A673 (cell line): ENCODE measurements around the gene N4BP2L1. TPM values are rescaled to one million over a fixed set of nuclear protein-coding genes. Genes with fewer than 3 reads are reported as not detected.

Experiments
- BruUV-seq: library from RNA; stranded (reverse); fragments of 400-500 nt; replicated peaks from 2 replicates; lab custom pipeline; 2021; lab: Mats Ljungman, UMichigan
- CTCF ChIA-PET: fragments of 300-600 bp; sonication (Branson Sonifier 250); formaldehyde crosslinking; loops from one replicate; lab custom pipeline; 2022; ENCODE audit warnings: antibody characterized with exemption; lab: Charles Lee
- POLR2A ChIA-PET: fragments of 300-600 bp; sonication (Branson Sonifier 250); formaldehyde crosslinking; loops from one replicate; lab custom pipeline; 2022; ENCODE audit warnings: antibody characterized with exemption; ENCODE audit not compliant: low non-redundant PET; lab: Charles Lee
- DNase-seq: peaks from one replicate; pipeline ENCODE4 v3.0.0-alpha.2; 2015; ENCODE audit warnings: low spot score
- H3K27ac ChIP-seq: fragments of 200-600 bp; sonication (generic); 2 replicates; pipeline ENCODE4 v1.5.1; 2016; ENCODE audit warnings: mixed run types, low read depth, mild to moderate bottlenecking, mixed read lengths, antibody characterized with exemption, low read length; ENCODE audit not compliant: poor library complexity, severe bottlenecking
- H3K27me3 ChIP-seq: fragments of 200-600 bp; sonication (generic); replicated peaks from 2 replicates; pipeline ENCODE4 v1.6.1; 2017; ENCODE audit warnings: mixed run types, low read depth, mild to moderate bottlenecking, mixed read lengths, antibody characterized with exemption, low read length; ENCODE audit not compliant: insufficient read depth, poor library complexity
- H3K36me3 ChIP-seq: fragments of 200-600 bp; sonication (generic); 2 replicates; pipeline ENCODE4 v1.6.1; 2016; ENCODE audit warnings: mixed run types, mild to moderate bottlenecking, mixed read lengths, antibody characterized with exemption, low read length; ENCODE audit not compliant: insufficient read depth, poor library complexity, severe bottlenecking
- H3K4me1 ChIP-seq: fragments of 200-600 bp; sonication (generic); 2 replicates; pipeline ENCODE4 v1.6.1; 2017; ENCODE audit warnings: mixed run types, mild to moderate bottlenecking, mixed read lengths, antibody characterized with exemption, low read length; ENCODE audit not compliant: insufficient read depth, poor library complexity, severe bottlenecking
- H3K4me3 ChIP-seq: fragments of 200-600 bp; sonication (generic); 2 replicates; pipeline ENCODE4 v1.5.1; 2016; ENCODE audit warnings: low read depth, mixed run types, mild to moderate bottlenecking, mixed read lengths, low read length; ENCODE audit not compliant: poor library complexity, severe bottlenecking
- H3K9me3 ChIP-seq: fragments of 200-600 bp; sonication (generic); 2 replicates; pipeline ENCODE4 v1.6.1; 2016; ENCODE audit warnings: mixed run types, low read depth, mild to moderate bottlenecking, mixed read lengths, antibody characterized with exemption, low read length; ENCODE audit not compliant: poor library complexity, severe bottlenecking
- EZH2 ChIP-seq: fragments of 200-600 bp; sonication (generic); IDR thresholded peaks from 2 replicates; pipeline ENCODE4 v1.6.1; 2017; ENCODE audit warnings: borderline replicate concordance, low read depth, mild to moderate bottlenecking, mixed read lengths, antibody characterized with exemption, low read length; ENCODE audit not compliant: poor library complexity, severe bottlenecking
- intact Hi-C: fragments of 100-400 bp; cut with micrococcal nuclease; formaldehyde crosslinking; loops from one replicate; pipeline ENCODE4 v1.10.0; 2022; ENCODE audit not compliant: unreplicated experiment
- total RNA-seq: library from RNA; stranded (reverse); gene quantifications from 2 replicates; pipeline ENCODE4 v1.2.3, GENCODE V29; 2021
- TF ChIP-seq, protein P1 (sequence below): fragments of 300-800, 200-600 bp; sonication (generic); conservative IDR thresholded peaks from 2 replicates; pipeline ENCODE4 v1.5.1; 2017; ENCODE audit warnings: low read depth, mild to moderate bottlenecking, antibody characterized with exemption, low read length, moderate library complexity, mixed read lengths

Gene N4BP2L1
- total RNA-seq, 1 experiment from 2014 or later, result 0.49 TPM

DNA sequence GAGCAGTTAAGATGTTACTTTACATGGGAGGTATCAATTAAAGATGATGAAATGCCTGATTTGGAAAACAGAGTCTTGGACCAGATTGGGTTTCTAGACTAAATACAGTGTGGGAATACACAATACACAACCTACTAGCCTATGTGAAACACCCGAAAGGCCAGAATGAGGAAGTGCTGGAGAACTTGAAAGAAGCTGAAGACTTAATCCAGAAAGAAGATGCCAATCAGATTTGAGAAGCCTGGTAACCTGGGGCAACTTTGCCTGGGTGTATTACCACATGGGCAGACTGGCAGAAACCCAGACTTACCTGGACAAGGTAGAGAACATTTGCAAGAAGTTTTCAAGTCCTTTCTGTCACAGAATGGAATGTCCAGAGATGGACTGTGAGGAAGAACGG lies 43.2 kb downstream of the N4BP2L1 start:
- H3K4me3 ChIP-seq, result no peak overlapping the region
- H3K27me3 ChIP-seq, result no peaks in the 10 kb centered on the region
- POLR2A ChIA-PET, result no interaction called here
- DNase-seq, result no peak
- H3K27ac ChIP-seq, result no peak overlapping the region
- no TSS peak for BruUV-seq
- H3K9me3 ChIP-seq, result no peaks in the 10 kb centered on the region
- CTCF ChIA-PET, result no interaction called here
- peaks cover 22% of the 10 kb centered on the region for H3K36me3 ChIP-seq
- intact Hi-C loops, result no loop called here
- H3K4me1 ChIP-seq, result no peaks in the 10 kb centered on the region
- TF ChIP-seq, protein P1, sequence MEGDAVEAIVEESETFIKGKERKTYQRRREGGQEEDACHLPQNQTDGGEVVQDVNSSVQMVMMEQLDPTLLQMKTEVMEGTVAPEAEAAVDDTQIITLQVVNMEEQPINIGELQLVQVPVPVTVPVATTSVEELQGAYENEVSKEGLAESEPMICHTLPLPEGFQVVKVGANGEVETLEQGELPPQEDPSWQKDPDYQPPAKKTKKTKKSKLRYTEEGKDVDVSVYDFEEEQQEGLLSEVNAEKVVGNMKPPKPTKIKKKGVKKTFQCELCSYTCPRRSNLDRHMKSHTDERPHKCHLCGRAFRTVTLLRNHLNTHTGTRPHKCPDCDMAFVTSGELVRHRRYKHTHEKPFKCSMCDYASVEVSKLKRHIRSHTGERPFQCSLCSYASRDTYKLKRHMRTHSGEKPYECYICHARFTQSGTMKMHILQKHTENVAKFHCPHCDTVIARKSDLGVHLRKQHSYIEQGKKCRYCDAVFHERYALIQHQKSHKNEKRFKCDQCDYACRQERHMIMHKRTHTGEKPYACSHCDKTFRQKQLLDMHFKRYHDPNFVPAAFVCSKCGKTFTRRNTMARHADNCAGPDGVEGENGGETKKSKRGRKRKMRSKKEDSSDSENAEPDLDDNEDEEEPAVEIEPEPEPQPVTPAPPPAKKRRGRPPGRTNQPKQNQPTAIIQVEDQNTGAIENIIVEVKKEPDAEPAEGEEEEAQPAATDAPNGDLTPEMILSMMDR, result no peak
- TF ChIP-seq EZH2, result no peak

- POLR2A ChIA-PET, result no interaction called here
- intact Hi-C loops, result no loop called here
- no peak overlapping the region for H3K27ac ChIP-seq
- no peak for DNase-seq
- H3K36me3 ChIP-seq, result peaks cover 28% of the 10 kb centered on the region
- no peaks in the 10 kb centered on the region for H3K9me3 ChIP-seq
- TF ChIP-seq, protein P1, result no peak
- TF ChIP-seq EZH2, result no peak
- no peaks in the 10 kb centered on the region for H3K4me1 ChIP-seq
- CTCF ChIA-PET, result no interaction called here
- BruUV-seq, result no TSS peak
- H3K4me3 ChIP-seq, result no peak overlapping the region
- H3K27me3 ChIP-seq, result no peaks in the 10 kb centered on the region
Measured at GRCh38 chr13:32383836-32384618, 43.9 kb downstream of the N4BP2L1 start.

- Histone ChIP-seq H3K27ac (no peak overlapping the region), H3K36me3 (peaks cover 34% of the 10 kb centered on the region), H3K9me3 (no peaks in the 10 kb centered on the region), H3K4me1 (no peaks in the 10 kb centered on the region), H3K4me3 (no peak overlapping the region), H3K27me3 (no peaks in the 10 kb centered on the region)
- peak; percentile 24 for DNase-seq
- intact Hi-C loops, result no loop called here
- ChIA-PET CTCF (no interaction called here), POLR2A (interaction anchor here (0.6 kb wide), 1 partner anchor 466 kb away, joined by 24 read pairs; no protein-coding TSS in a partner anchor)
- BruUV-seq, result no TSS peak
- TF ChIP-seq EZH2, result no peak
- TF ChIP-seq, protein P1, result peak; percentile 58
Measured at GRCh38 chr13:32381539-32381938, 46.4 kb downstream of the N4BP2L1 start.
